K562 (cell line): ENCODE results near the gene KIF26B. TPM values are rescaled to one million over a fixed set of nuclear protein-coding genes. Genes with fewer than 3 reads are reported as not detected.

Experiments
- ATAC-seq: fragments of 200-7000 bp; cut with Tn5 transposase; 3 replicates; pipeline ENCODE4 v1.9.1; 2020; ENCODE audit warnings: moderate library complexity
- BruUV-seq: library from RNA; stranded (reverse); fragments of 400-500 nt; replicated peaks from 2 replicates; lab custom pipeline; 2021; lab: Mats Ljungman, UMichigan
- CTCF ChIA-PET: fragments of 300-600 bp; formaldehyde crosslinking; extraction: SDS; loops from one replicate; lab custom pipeline; 2021; ENCODE audit warnings: low intra/inter-chr PET ratio; lab: Yijun Ruan, JAX
- POLR2A ChIA-PET: fragments of 300-600, 350-650 bp; sonication (Branson Sonifier 250); formaldehyde crosslinking; extraction: SDS; loops from one replicate; lab custom pipeline; 2021; ENCODE audit warnings: antibody characterized with exemption, inconsistent platforms; lab: Yijun Ruan, JAX
- DNase-seq, 4 experiments: peaks; one replicate each; pipeline versions ENCODE4 v3.0.0 to v3.0.0-alpha.2; 2011 to 2018; ENCODE audit warnings: low spot score in 3 of 4, mixed read lengths in 3 of 4; ENCODE audit errors: extremely low read depth in 1 of 4
- FAIRE-seq: peaks from 2 replicates; lab custom pipeline; 2011; peaks lifted over from hg19 to GRCh38; lab: Jason Lieb, UNC
- H2AFZ ChIP-seq: 2 replicates; pipeline ENCODE4 v1.6.0; 2011; ENCODE audit warnings: low read depth, low read length, control low read depth, inconsistent platforms
- H3K27ac ChIP-seq: fragments of 200-600 bp; 3 replicates; pipeline ENCODE4 v1.8.0; 2011; ENCODE audit warnings: low read depth, mild to moderate bottlenecking, control low read depth, inconsistent platforms, low read length, moderate library complexity, mixed read lengths; ENCODE audit errors: extremely low read depth
- H3K27me3 ChIP-seq, 2 experiments: fragments of 300-600 bp in 1 of 2; 2 replicates in 1 of 2; 3 replicates in 1 of 2; pipeline versions ENCODE4 v1.6.0 to v1.8.0; 2011; ENCODE audit warnings: inconsistent platforms in 2 of 2, low read length in 2 of 2, mild to moderate bottlenecking in 1 of 2, mixed read lengths in 1 of 2, moderate library complexity in 1 of 2; ENCODE audit not compliant: control insufficient read depth in 2 of 2, insufficient read depth in 2 of 2
- H3K36me3 ChIP-seq: fragments of 300-600 bp; 3 replicates; pipeline ENCODE4 v1.8.0; 2011; ENCODE audit warnings: mild to moderate bottlenecking, low read length, inconsistent platforms; ENCODE audit not compliant: control insufficient read depth, insufficient read depth
- H3K4me1 ChIP-seq, 2 experiments: fragments of 200-600 bp in 1 of 2; replicated peaks in 1 of 2; 2 replicates in 1 of 2; 3 replicates in 1 of 2; pipeline versions ENCODE4 v1.5.1 to v1.8.0; 2011; ENCODE audit warnings: inconsistent platforms in 2 of 2, low read length in 2 of 2, mild to moderate bottlenecking in 1 of 2, mixed read lengths in 1 of 2, moderate library complexity in 1 of 2; ENCODE audit not compliant: control insufficient read depth in 2 of 2, insufficient read depth in 2 of 2
- H3K4me2 ChIP-seq: 2 replicates; pipeline ENCODE4 v1.6.1; 2011; ENCODE audit warnings: low read length, control low read depth, inconsistent platforms, mixed read lengths; ENCODE audit not compliant: insufficient read depth
- H3K4me3 ChIP-seq: fragments of 200-600 bp; sonication (generic), shearing (Covaris generic); 2 replicates; pipeline ENCODE4 v1.5.1; 2016; ENCODE audit warnings: control low read depth, inconsistent platforms
- H3K79me2 ChIP-seq: fragments of 200-600 bp; 3 replicates; pipeline ENCODE4 v1.8.0; 2011; ENCODE audit warnings: low read length, inconsistent platforms; ENCODE audit not compliant: control insufficient read depth, insufficient read depth
- H3K9ac ChIP-seq, 2 experiments: 2 replicates each; pipeline versions ENCODE4 v1.6.0 to v1.6.1; 2011; ENCODE audit warnings: low read depth in 2 of 2, low read length in 2 of 2, control low read depth in 1 of 2, inconsistent platforms in 1 of 2, mild to moderate bottlenecking in 1 of 2, mixed read lengths in 1 of 2; ENCODE audit not compliant: insufficient read depth in 1 of 2
- H3K9me1 ChIP-seq: one replicate; pipeline ENCODE4 v1.6.0; 2011; ENCODE audit warnings: inconsistent platforms, mild to moderate bottlenecking, low read length, moderate library complexity; ENCODE audit not compliant: control insufficient read depth, insufficient read depth
- H3K9me3 ChIP-seq: replicated peaks from 2 replicates; pipeline ENCODE4 v1.5.1; 2011; ENCODE audit warnings: low read depth, low read length, inconsistent platforms; ENCODE audit not compliant: control insufficient read depth, insufficient read depth
- H4K20me1 ChIP-seq: replicated peaks from 2 replicates; pipeline ENCODE4 v1.6.1; 2011; ENCODE audit warnings: low read length, inconsistent platforms, mixed read lengths; ENCODE audit not compliant: control insufficient read depth, insufficient read depth
- C11orf30 ChIP-seq: fragments of 450-650 bp; IDR thresholded peaks from 2 replicates; pipeline ENCODE4 v1.6.1; 2016; ENCODE audit warnings: low read depth, mild to moderate bottlenecking
- NUFIP1 ChIP-seq: fragments of 450-650 bp; IDR thresholded peaks from 2 replicates; pipeline ENCODE4 v1.6.1; 2018; ENCODE audit not compliant: partially characterized antibody
- RBM15 ChIP-seq: fragments of 200-400 bp; formaldehyde crosslinking; IDR thresholded peaks from 2 replicates; pipeline ENCODE4 v1.6.1; 2018; ENCODE audit warnings: mild to moderate bottlenecking, low read length, moderate library complexity; ENCODE audit not compliant: insufficient read depth
- SMARCE1 ChIP-seq: fragments of 450-650 bp; IDR thresholded peaks from 2 replicates; pipeline ENCODE4 v1.7.1; 2016; ENCODE audit warnings: mild to moderate bottlenecking
- SNIP1 ChIP-seq: fragments of 450-650 bp; IDR thresholded peaks from 2 replicates; pipeline ENCODE4 v1.7.1; 2017; ENCODE audit warnings: low read depth, mild to moderate bottlenecking
- ZFP36 ChIP-seq: fragments of 150-350 bp; IDR thresholded peaks from 2 replicates; pipeline ENCODE4 v1.6.1; 2018; ENCODE audit warnings: low read length, low read depth; ENCODE audit not compliant: partially characterized antibody
- WGBS: fragments of 100-300 bp; shearing (Covaris generic); methylation state at CpG from one replicate; pipeline ENCODE4 v1.1.6; 2016; ENCODE audit warnings: low coverage, mixed read lengths; ENCODE audit not compliant: insufficient coverage; ENCODE audit errors: missing lambda C conversion rate; 5-methylcytosine and 5-hydroxymethylcytosine counted together
- in situ Hi-C: fragments of 300-500 bp; cut with MboI; formaldehyde crosslinking; loops from 4 replicates; pipeline ENCODE4 v1.15.0; 2018; ENCODE audit warnings: inconsistent platforms, mixed read lengths
- intact Hi-C: fragments of 100-400 bp; cut with micrococcal nuclease; formaldehyde crosslinking; loops from 2 replicates; pipeline ENCODE4 v1.14.2; 2022
- polyA plus RNA-seq, 8 experiments: library from polyadenylated mRNA; depleted of rRNA in 4 of 8; stranded (reverse) in 5 of 8; unstranded in 3 of 8; fragments of >200 nt; fragmentation: Nextera tagmentation in 2 of 8; fragmentation: Illumina TruSeq in 1 of 8; extraction: Ambion mirVana in 2 of 8; extraction: Trizol in 1 of 8; gene quantifications; 2 replicates each; pipeline versions ENCODE4 v1.2.1 to v1.2.3, GENCODE V29; 2011 to 2014; ENCODE audit warnings: inconsistent platforms in 1 of 8, missing spikeins in 1 of 8
- total RNA-seq, 7 experiments: library from RNA; depleted of rRNA in 6 of 7; stranded (reverse); fragments of >200 nt in 6 of 7; fragmentation: Illumina TruSeq in 2 of 7; extraction: Trizol in 2 of 7; gene quantifications; 2 replicates each; pipeline versions ENCODE4 v1.2.1 to v1.2.3, GENCODE V29; 2011 to 2021; ENCODE audit warnings: low replicate concordance in 1 of 7
- TF ChIP-seq, protein P1 (sequence below): IDR thresholded peaks from 2 replicates; pipeline ENCODE4 v1.6.1; 2014; ENCODE audit warnings: antibody characterized with exemption

Gene KIF26B
- total and polyA plus RNA-seq, 9 of the 15 experiments (the other 6 are each of a cell fraction or from before 2014, with no cell fraction given), result 0.02 to 0.08 (median 0.03) TPM; not detected in 6

DNA sequence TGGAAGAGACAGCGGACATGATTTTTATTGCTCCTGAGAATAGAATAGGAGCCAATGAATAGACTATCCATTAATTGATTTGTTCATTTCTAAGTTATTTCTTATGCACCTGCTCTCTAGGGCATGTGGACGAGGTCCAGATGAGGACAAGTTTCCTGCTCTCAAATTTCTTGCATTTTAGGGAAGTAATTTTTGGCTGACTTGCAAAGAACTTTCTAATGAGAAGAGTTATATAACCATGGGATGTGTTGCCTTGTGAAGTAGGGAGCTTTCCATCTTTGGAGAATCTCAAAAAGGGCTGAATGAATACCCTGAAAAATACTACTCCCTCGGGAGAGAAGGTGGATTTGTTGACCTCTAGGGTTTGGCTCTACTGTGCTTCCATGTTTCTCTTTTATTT is 243.0 kb downstream of the KIF26B start:
- in situ Hi-C loops, result no loop called here
- H3K9me1 ChIP-seq, result no peaks in the 10 kb centered on the region
- H3K4me1 ChIP-seq, result no peaks in the 10 kb centered on the region
- BruUV-seq, result no TSS peak
- H3K4me2 ChIP-seq, result no peak overlapping the region
- POLR2A ChIA-PET, result no interaction called here
- intact Hi-C loops, result no loop called here
- H3K27ac ChIP-seq, result no peak overlapping the region
- 5% methylated on average over 3 of the region's 3 CpGs for WGBS
- CTCF ChIA-PET, result no interaction called here
- no peak for ATAC-seq
- FAIRE-seq, result no peak
- no peaks in the 10 kb centered on the region for H3K79me2 ChIP-seq
- TF ChIP-seq SMARCE1 (no peak), RBM15 (no peak), SNIP1 (no peak)
- TF ChIP-seq, protein P1, sequence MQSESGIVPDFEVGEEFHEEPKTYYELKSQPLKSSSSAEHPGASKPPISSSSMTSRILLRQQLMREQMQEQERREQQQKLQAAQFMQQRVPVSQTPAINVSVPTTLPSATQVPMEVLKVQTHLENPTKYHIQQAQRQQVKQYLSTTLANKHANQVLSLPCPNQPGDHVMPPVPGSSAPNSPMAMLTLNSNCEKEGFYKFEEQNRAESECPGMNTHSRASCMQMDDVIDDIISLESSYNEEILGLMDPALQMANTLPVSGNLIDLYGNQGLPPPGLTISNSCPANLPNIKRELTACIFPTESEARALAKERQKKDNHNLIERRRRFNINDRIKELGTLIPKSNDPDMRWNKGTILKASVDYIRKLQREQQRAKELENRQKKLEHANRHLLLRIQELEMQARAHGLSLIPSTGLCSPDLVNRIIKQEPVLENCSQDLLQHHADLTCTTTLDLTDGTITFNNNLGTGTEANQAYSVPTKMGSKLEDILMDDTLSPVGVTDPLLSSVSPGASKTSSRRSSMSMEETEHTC, result no peak
- TF ChIP-seq, all 486 proteins: peak for 0
- Histone ChIP-seq H3K9ac (no peak overlapping the region), H3K27me3 (peaks cover 17 to 42% of the 10 kb centered on the region in 2 experiments; a peak in 4 of 5 replicates), H3K9me3 (no peaks in the 10 kb centered on the region), H2AFZ (no peak overlapping the region), H3K4me3 (no peak overlapping the region), H4K20me1 (no peaks in the 10 kb centered on the region), H3K36me3 (no peaks in the 10 kb centered on the region)
- DNase-seq, result no peak

- Histone ChIP-seq H3K9me3 (no peaks in the 10 kb centered on the region), H3K4me3 (no peak overlapping the region), H3K4me1 (no peaks in the 10 kb centered on the region), H3K36me3 (no peaks in the 10 kb centered on the region), H3K27me3 (peaks cover 17 to 42% of the 10 kb centered on the region in 2 experiments; a peak in 4 of 5 replicates), H3K9me1 (no peaks in the 10 kb centered on the region), H4K20me1 (no peaks in the 10 kb centered on the region), H3K9ac (no peak overlapping the region), H3K4me2 (no peak overlapping the region), H3K79me2 (no peaks in the 10 kb centered on the region), H2AFZ (no peak overlapping the region), H3K27ac (no peak overlapping the region)
- WGBS, result 2% methylated on average over 5 of the region's 5 CpGs
- DNase-seq, result no peak
- ChIA-PET POLR2A (no interaction called here), CTCF (no interaction called here)
- intact Hi-C loops, result no loop called here
- no peak for ATAC-seq
- no peak for TF ChIP-seq C11orf30
- no peak for TF ChIP-seq NUFIP1
- no peak for TF ChIP-seq ZFP36
- FAIRE-seq, result no peak
- BruUV-seq, result no TSS peak
- in situ Hi-C loops, result no loop called here
Observed at GRCh38 chr1:245398180-245398579, 243.4 kb downstream of the KIF26B start.
